NCI-H1092 treated with DMSO at 0.1 percent for 48 hours (cell line): ENCODE data around the gene NASP.

Experiments used
- DNase-seq: peaks from one replicate; lab custom pipeline; 2025; lab: John Stamatoyannopoulos, UW

The NASP gene

DNA sequence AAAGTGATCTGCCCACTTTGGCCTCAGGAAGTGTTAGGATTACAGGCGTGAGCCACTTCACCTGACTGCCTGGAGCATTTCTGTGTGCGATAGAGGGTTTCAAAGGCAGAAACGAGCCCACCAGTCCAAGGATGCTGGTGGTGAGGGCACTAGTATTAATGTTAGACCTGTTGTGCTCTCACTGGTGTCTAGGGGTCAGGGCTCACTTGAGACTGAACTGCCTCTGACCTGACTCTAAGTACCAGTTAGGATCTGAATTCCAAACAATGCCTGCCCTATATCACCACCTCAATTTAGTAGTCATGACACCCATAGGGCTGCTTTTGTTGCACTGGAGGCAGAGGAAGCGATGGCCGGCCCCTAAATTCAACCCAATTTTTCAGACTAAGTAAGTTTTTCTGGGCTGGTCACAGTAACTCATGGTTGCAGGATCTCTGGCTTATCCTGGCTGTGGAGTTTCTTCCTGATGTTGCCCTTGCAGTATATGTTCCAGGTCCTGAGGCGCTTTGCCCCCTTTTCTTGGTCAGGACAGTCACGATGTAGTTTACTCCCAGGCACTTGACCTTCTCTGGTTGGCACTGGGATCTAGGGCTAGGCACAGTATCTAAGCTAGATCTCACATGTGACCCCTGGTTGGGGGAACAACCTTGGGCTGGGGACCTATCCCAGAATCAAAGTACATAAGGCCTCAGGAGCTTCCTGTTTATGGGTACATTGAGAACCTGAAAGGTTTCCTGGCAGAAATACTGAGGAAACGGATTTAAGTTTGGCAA, 35.5 kb downstream of the NASP start:
- no peak for DNase-seq

DNA sequence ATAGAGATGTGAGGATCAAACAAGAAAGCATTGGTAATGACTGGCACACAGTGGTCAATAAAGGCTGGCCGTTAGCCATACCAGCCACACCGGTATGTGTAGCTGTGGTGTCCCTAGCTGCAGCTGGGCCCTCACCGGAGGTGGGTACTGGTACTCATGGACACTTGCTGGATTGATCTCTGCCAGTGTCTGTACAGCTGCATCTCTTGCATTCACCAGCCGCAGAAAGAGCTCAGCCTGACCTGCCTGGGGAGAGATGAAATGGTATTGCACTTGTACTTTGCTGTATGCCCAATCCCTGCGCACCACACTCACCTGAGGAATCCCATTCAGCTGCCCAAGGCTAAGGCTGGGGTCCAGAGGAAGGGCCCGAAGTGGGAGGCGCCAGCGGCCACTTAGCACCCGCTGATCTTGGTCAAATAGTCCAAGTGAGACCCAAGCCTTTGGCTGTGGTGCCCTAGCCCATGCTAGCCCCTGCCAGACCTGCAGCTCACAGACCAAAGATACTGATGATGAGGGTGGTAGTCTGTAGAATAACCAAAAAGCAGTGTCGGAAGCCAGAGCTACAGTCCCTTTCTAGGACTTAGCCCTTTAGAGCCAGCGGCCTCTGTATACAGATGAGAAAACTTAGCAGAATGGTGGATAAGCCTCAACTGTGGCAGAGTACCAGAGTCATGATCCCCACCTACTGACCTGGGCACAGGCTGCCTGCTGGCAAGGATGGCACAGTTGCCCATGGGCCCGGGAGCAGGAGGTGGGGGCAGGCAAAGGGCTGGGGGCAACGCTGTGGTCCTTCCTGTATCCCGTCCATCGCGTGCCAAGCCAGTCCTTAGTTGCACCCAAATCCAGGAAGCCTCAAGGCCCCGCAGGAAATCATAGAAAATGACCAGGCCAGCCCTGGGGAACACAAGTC, 37.0 kb downstream of the NASP start:
- DNase-seq: peak; percentile 17

DNA sequence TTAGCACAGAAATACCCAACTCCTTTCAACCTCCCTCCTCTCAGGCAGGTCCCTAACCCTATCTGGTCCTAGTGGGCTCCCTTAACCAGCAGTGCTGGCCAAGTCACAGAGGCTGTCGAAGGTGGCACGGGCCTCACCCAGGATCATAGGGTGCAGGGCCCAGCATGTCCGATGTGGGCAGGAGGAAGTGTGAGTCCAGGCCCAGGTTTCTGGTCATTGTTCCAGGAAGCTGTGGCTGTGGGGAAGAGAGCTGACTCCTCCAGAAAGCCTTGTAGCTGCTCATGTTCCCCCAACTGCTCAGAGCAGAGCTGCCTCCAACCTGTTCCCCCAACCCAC, 37.6 kb downstream of the NASP start:
- no peak for DNase-seq

DNA sequence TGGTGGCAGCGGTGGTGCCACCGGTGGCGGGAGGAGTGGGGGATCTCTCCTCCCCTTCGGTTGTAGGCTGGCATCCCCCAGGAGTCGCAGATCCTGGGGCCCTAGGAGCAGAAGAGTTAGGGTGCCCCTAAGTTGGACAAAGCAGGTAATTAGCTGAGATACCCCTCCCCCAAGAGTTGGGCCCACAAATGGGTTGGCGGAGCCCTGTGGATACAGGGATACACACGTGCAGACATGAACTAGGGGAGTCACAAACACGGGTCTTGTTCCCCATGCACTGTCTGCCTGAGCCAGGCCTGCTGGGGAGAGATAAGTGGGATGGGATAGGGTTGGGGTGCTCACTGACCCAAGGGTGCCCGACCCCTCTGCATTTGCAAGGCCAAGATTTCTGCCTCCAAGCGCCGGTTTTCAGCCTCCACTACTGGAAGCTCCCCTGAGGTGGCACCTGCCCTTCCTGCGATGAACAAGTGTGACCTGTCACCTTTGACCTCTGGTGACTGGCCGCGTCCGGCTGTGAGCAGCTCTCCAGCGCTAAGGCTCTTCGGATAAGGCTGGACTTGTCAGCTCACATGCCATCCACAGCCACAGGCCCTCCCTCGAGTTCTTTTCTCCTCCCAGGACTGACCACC, 38.2 kb downstream of the NASP start:
- no peak for DNase-seq

DNA sequence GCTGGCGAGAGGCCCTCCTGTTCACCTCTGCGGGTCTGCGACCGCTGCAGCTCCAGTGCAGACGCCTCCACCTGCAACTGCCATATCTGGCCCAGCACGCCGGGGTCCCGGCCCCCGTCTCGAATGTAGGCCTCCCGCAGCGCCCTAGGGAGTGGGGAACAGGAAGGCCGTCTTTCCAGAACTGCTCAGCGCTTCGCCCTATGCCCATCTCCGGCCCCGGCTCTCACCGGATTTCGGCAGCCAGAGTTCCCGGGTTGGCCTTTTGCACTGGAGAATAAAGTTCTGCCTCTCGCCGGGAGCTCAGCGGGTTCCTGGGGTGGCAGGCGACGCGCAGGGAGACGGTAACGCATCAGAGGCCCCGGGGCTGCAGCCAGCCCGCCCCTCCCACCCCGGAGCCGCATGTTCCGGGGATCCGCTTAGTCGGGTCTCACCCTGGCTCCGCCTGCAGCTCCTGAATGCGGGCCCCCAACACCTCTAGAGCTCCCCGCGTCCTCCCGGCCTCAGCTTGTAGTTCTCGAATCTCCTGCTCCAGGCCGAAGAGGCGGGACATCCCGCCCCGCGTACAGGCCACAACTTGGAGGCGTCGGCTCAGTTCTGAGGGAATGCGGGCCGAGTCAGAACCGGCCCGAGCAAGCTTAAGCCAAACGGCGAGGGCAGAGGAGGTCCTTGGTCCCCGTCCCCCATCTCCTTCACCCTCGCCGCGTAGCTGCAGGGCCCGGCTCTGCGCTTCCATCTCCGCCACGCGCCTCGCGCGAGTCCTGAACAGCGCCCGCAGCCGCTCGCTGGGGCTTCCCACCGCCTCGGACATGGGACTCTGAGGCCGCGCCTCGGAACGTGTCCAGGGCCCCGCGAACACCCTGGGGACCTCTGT, 38.9 kb downstream of the NASP start:
- DNase-seq: no peak

DNA sequence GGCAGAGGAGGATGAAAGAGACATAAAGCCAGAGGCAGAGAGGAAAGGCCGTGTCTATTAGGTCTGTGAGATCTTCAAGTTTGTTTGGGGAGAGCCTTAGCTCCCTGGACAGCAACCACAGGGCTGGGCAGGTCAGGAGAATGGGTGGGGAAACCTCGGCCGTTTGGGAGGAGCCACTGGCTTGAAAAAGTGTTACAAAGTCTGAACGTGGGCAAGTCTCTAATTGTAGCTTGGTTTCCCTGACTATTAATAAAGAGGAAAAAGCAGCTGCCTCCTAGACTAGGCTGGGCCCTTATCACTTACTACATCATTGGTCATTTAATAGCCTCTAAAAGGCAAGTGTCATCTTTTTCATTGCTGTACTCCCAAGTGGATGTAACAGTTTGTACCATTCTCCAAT, 40.1 kb downstream of the NASP start, which contains the start of gene CCDC17:
TSS of gene CCDC17 (minus strand) at position 83 of the 400 bp plus-strand sequence. CDS start 145 bp downstream, outside the sequence.
- DNase-seq: no peak

DNA sequence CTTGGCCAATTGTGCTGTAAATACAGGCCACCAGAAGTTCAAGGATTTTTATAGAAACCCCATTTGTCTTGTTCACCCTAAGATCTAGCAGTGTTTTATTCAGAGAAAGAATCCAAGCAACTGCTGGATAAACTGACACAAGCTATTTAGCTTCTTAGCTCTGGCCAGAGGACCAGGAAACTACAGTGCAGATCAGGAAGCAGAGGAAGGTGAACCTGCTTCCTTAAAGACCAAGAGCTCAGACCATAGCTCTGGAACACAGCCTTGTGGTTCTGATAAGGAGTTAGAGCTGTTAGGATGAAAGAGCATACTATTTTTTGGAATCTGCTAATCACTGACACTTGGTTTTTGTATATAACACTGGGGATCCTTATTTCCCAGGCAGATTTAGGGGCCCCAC, 45.2 kb downstream of the NASP start:
- DNase-seq: no peak

GRCh38 chr1:45630429-45630828, 46.6 kb downstream of the NASP start:
- DNase-seq: no peak

- no peak for DNase-seq
These were observed 51.4 kb downstream of the NASP start for GRCh38 chr1:45635211-45635610.

GRCh38 chr1:45640293-45640692, 56.5 kb downstream of the NASP start:
- DNase-seq: no peak

DNA sequence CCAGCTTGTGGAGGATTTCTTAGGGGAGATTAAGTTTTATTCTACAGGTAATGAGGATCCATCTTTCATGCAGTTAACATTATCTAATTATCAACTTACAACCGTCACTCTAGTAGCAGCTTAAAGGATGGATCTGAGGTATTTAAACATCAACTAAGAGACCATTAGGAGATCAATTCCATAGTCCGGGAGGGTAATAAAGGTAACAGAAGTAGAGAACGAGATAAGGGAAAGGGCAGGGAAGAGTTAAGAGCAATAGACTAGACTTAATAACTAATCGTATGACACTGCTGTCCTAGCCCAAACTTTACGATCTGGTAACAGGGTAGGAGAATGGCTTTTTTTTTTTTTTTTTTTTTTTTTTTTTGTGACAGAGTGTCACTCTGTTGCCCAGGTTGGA, 59.5 kb downstream of the NASP start:
- DNase-seq: no peak

GRCh38 chr1:45643978-45644377, 60.1 kb downstream of the NASP start:
- no peak for DNase-seq

GRCh38 chr1:45644661-45645060, 60.8 kb downstream of the NASP start:
- no peak for DNase-seq

GRCh38 chr1:45647248-45648021, 63.6 kb downstream of the NASP start:
- DNase-seq: no peak

DNA sequence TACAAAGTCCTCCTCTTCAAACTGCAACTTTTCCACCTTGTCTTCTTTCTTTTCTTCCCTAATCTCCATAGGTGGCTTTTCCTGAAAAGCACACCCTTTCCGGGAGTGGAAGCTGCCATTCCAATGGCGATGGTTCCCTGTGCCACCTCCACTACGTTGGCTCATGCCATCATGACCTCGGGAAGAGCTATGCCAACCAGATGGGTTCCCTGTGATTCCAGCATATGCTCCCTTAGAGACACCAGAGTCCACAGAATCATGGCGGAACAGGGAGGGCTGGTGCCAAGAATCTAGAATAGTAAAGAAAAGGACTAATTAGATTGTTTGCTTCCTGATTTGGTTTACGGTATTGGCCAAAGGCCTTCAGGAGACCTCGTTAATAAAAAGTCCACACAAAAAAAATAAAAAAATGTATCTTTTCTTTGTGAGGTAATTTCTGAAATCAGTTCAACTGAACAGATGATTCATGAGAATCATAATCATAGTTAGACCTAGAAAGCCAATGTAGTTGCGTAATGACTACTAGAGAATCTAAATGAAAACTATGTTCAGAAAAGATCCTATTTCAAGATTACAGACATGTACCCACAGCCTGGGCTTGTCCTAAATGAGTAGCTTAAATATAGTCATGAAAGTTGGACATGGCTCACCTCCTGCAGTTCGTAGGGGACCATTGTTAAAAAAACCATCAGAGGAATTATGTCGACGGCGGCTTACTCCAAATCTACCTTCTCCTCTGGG, 70.9 kb downstream of the NASP start:
- no peak for DNase-seq

DNA sequence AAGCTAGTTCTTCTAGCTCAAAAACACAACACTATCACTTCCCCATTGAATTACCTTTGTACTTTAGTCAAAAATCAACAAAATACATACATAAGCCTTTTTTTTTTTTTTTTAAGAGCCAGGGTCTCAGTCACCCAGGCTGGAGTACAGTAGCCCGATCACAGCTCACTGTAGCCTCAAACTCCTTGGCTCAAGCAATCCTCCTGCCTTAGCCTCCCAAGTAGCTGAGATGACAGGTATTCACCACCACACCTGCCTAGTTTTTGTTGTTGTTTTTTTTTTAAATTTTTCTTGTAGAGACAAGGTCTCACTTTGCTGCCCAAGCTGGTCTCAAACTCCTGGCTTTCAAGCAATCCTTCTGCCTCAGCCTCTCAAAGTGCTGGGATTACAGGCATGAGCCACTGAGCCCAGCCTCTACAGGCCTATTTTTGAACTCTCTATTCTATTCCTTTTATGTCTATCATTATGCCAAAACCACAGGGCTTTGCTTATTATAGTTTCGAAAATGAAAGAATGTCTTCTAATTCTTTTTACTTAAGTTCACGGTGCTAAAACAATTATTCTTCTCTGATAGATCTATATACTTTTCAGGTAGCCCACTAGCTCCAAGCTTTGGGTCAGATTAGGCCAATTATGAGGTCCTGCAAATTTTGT, 72.9 kb downstream of the NASP start:
- DNase-seq: no peak

DNA sequence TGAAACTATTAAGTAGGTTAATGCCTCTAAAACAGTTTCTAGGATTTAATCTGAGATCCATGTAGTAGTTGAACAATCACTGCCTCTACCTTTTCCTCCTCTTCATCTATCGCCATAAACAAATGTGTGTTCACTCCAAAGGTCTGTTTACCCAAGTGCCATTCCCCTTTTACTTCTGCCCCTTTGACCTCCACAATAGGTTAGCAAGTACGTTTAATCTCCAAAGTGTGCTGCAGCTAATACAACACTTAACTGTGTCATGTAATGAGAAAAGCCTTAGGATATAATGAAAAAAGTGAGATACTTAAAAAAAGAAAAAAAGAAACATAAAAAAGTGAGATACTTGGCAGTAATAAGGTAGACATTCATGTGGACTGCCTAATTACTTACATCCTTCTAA, 74.3 kb downstream of the NASP start:
- no peak for DNase-seq

DNA sequence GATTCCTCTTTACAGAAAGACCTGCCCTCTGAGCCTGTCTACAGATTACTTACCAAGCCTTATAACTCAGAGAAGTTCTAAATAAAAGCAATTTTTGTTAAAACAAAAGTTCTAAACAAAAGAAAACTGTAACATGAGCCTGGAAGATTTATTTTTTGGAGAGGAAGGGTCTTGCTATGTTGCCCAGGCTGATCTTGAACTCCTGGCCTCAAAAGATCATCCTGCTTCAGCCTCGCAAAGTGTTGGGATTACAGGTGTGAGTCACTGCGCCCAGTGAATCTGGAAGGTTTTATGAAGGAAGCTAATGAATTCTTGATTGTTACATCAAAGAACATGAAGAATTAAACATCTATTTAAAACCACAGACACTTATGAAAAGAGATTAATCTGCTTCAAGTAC, 75.4 kb downstream of the NASP start:
- no peak for DNase-seq

DNA sequence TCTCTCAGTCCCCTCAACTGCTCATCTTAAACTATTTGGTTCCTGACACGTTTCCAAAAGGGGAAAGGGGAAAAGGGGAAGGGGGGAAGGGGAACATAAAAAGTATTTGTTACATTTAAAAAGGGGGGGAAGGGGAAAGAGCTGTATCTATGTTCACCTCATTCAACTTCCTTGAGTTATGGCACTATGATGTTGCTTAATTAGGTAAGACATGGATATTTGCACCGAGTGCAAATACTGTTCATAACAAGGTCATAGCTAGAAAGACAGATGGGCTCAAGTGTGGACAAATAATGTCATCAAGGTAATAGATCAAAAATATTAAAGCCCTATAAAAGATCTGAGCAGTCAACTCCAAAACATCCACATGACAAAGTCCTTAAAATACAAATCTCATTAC, 76.5 kb downstream of the NASP start:
- DNase-seq: no peak

GRCh38 chr1:45666836-45667235, 83.0 kb downstream of the NASP start:
- DNase-seq: no peak
